ENCODE measurements around the gene SRD5A1.

DNA sequence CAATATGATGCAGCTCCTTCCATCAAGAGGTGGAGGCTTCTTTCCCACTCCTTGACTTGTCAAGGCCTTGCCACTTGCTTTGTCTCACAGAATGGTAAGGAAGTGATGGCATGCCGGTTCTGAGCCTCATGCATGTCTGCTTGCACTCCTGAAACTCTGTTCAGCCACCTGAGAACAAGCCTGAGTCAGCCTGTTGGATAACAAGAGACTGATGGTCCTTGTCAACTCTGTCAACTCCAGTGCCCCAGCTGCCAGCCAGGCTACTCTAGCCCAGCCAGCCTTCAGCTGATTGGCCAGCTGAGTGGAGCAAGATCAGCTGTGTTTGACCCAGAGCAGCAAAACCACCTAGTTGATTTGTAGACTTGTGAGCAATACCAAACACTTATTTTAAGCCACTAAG lies 75.6 kb downstream of the SRD5A1 start:
- TF ChIP-seq CTCF (conservative IDR thresholded peaks at IDR 0.05), result no peak
- no peak for TF ChIP-seq EZH2 (IDR thresholded peaks at IDR 0.05; ENCODE audit: low read depth)
